Measurements from ENCODE around the gene TMC8. TPM values are rescaled to one million over a fixed set of nuclear protein-coding genes. Genes with fewer than 3 reads are reported as not detected.
"Not testable (repeated sequence)": the region's sequence is repeated elsewhere in the genome, so short reads cannot be mapped to it uniquely, and the experiment has no call there.

Gene TMC8
- total RNA-seq, 1 experiment from 2014 or later: not detected

- Histone ChIP-seq H3K27me3 (replicated peaks; ENCODE audit: control insufficient read depth, insufficient read depth, low read length) (no peaks in the 10 kb centered on the region), H3K9me3 (no peaks in the 10 kb centered on the region), H3K36me3 (ENCODE audit: control insufficient read depth, insufficient read depth, low read length) (no peaks in the 10 kb centered on the region; the same call in 1 of the 2 replicates), H3K4me1 (peaks cover 23% of the 10 kb centered on the region), H3K4me3 (ENCODE audit: low read depth, low read length) (peak overlapping the region; percentile 95)
- Mint-ChIP-seq H3K4me1 (ENCODE audit: low read depth, unreplicated experiment) (peaks cover 22% of the 10 kb centered on the region), H3K4me3 (ENCODE audit: unreplicated experiment) (peak overlapping the region; percentile 76), H3K27me3 (ENCODE audit: insufficient read depth, unreplicated experiment) (no peaks in the 10 kb centered on the region), H3K36me3 (ENCODE audit: insufficient read depth, unreplicated experiment) (peaks cover 61% of the 10 kb centered on the region), H3K9me3 (ENCODE audit: unreplicated experiment) (no peaks in the 10 kb centered on the region), H3K27ac (ENCODE audit: unreplicated experiment) (peak overlapping the region; percentile 61)
- CTCF ChIA-PET: interaction anchor here (0.5 to 1.4 kb wide), 7 partner anchors 10 to 252 kb away, joined by 3 to 9 read pairs (median 3); partner anchors contain the start of genes TK1 and TMC6
- POLR2A ChIA-PET: interaction anchor here (0.8 to 1.9 kb wide), 4 partner anchors 13 to 41 kb away, joined by 3 to 12 read pairs (median 4); partner anchors contain the start of genes AFMID and TK1
- no peak for TF ChIP-seq CTCF (IDR thresholded peaks at IDR 0.05; ENCODE audit: insufficient read depth in 1 of 2, low read depth in 1 of 2, low read length in 1 of 2, severe bottlenecking in 1 of 2, unreplicated experiment in 1 of 2)
- no TSS peak for BruUV-seq (replicated peaks)
- intact Hi-C loops (cut with micrococcal nuclease; ENCODE audit: unreplicated experiment): loop anchor here (2.0 to 5.0 kb wide), 2 partner anchors 18 to 42 kb away; partner anchors contain the start of genes AFMID, TK1 and TMC6
- DNase-seq: peak; percentile 74 to 75
Observed at GRCh38 chr17:78168903-78169793, 38.6 kb downstream of the TMC8 start.

- ChIA-PET CTCF (no interaction called here), POLR2A (interaction anchor here (0.6 kb wide), 1 partner anchor 43 kb away, joined by 11 read pairs; the partner anchor contains the start of gene TMC6)
- no peaks in the 10 kb centered on the region; the same call in none of the 2 replicates for H3K36me3 ChIP-seq (ENCODE audit: control insufficient read depth, insufficient read depth, low read length)
- no peak for TF ChIP-seq CTCF (IDR thresholded peaks at IDR 0.05; ENCODE audit: insufficient read depth in 1 of 2, low read depth in 1 of 2, low read length in 1 of 2, severe bottlenecking in 1 of 2, unreplicated experiment in 1 of 2)
- H3K4me3 ChIP-seq (ENCODE audit: low read depth, low read length): no peak overlapping the region
- H3K27me3 ChIP-seq (replicated peaks; ENCODE audit: control insufficient read depth, insufficient read depth, low read length): no peaks in the 10 kb centered on the region
- Mint-ChIP-seq H3K4me3 (ENCODE audit: unreplicated experiment) (peak overlapping the region; percentile 52), H3K4me1 (ENCODE audit: low read depth, unreplicated experiment) (peaks cover 24% of the 10 kb centered on the region), H3K36me3 (ENCODE audit: insufficient read depth, unreplicated experiment) (peaks cover 79% of the 10 kb centered on the region), H3K27me3 (ENCODE audit: insufficient read depth, unreplicated experiment) (no peaks in the 10 kb centered on the region), H3K27ac (ENCODE audit: unreplicated experiment) (peak overlapping the region; percentile 78), H3K9me3 (ENCODE audit: unreplicated experiment) (no peaks in the 10 kb centered on the region)
- BruUV-seq (replicated peaks): no TSS peak
- intact Hi-C loops (cut with micrococcal nuclease; ENCODE audit: unreplicated experiment): no loop called here
- no peak for DNase-seq
- H3K9me3 ChIP-seq: no peaks in the 10 kb centered on the region
- H3K4me1 ChIP-seq: peaks cover 25% of the 10 kb centered on the region
Observed at GRCh38 chr17:78170692-78171590, 40.4 kb downstream of the TMC8 start.

GRCh38 chr17:78171591-78172248 lies 41.1 kb downstream of the TMC8 start:
- intact Hi-C loops (cut with micrococcal nuclease; ENCODE audit: unreplicated experiment); H3K9me3 Mint-ChIP-seq (ENCODE audit: unreplicated experiment); CTCF ChIA-PET; H3K36me3 ChIP-seq (ENCODE audit: control insufficient read depth, insufficient read depth, low read length); H3K9me3 ChIP-seq; H3K4me3 ChIP-seq (ENCODE audit: low read depth, low read length); DNase-seq; H3K27me3 ChIP-seq (replicated peaks; ENCODE audit: control insufficient read depth, insufficient read depth, low read length); H3K27me3 Mint-ChIP-seq (ENCODE audit: insufficient read depth, unreplicated experiment): not testable (repeated sequence)
- BruUV-seq (replicated peaks): TSS peak; percentile 12
- H3K4me1 ChIP-seq: peaks cover 25% of the 10 kb centered on the region
- Mint-ChIP-seq H3K36me3 (ENCODE audit: insufficient read depth, unreplicated experiment) (peaks cover 87% of the 10 kb centered on the region), H3K4me1 (ENCODE audit: low read depth, unreplicated experiment) (peaks cover 24% of the 10 kb centered on the region), H3K27ac (ENCODE audit: unreplicated experiment) (peak overlapping the region; percentile 78), H3K4me3 (ENCODE audit: unreplicated experiment) (peak overlapping the region; percentile 52)
- POLR2A ChIA-PET: interaction anchor here (0.6 kb wide), 1 partner anchor 44 kb away, joined by 11 read pairs; the partner anchor contains the start of gene TMC6

Measured in Caco-2 (cell line).